LNCAP (cell line): ENCODE data around the gene NFKB1.

Experiments used
- CTCF ChIP-seq: fragments of 450-650 bp; IDR thresholded peaks from 2 replicates; pipeline ENCODE4 v1.5.1; 2017; ENCODE audit warnings: mild to moderate bottlenecking

The NFKB1 gene

GRCh38 chr4:102526532-102526931, 25.4 kb downstream of the NFKB1 start:
- TF ChIP-seq CTCF, result no peak

- no peak for TF ChIP-seq CTCF
Measured at GRCh38 chr4:102527695-102528283, 26.6 kb downstream of the NFKB1 start.

GRCh38 chr4:102529977-102530376, 28.8 kb downstream of the NFKB1 start:
- no peak for TF ChIP-seq CTCF

- no peak for TF ChIP-seq CTCF
Measured at GRCh38 chr4:102530986-102531385, 29.8 kb downstream of the NFKB1 start.

- TF ChIP-seq CTCF, result no peak
Measured at GRCh38 chr4:102531462-102531861, 30.3 kb downstream of the NFKB1 start.

- TF ChIP-seq CTCF, result no peak
Measured at GRCh38 chr4:102533348-102533747, 32.2 kb downstream of the NFKB1 start.

- TF ChIP-seq CTCF, result no peak
Measured at GRCh38 chr4:102533904-102534303, 32.7 kb downstream of the NFKB1 start.

- no peak for TF ChIP-seq CTCF
Measured at GRCh38 chr4:102534845-102535244, 33.7 kb downstream of the NFKB1 start.
